Vagina (tissue), 2 donors: ENCODE results near the gene CYBC1. TPM values are rescaled to one million over a fixed set of nuclear protein-coding genes. Genes with fewer than 3 reads are reported as not detected.

Experiments
- DNase-seq, 2 donors: peaks; one replicate each; pipeline ENCODE4 v3.0.0-alpha.2; 2017; ENCODE audit errors: extremely low spot score in 2 of 2
- H3K27ac ChIP-seq: fragments of 200-600 bp; sonication (generic); one replicate; pipeline ENCODE4 v1.5.1; 2019
- H3K27me3 ChIP-seq: fragments of 200-600 bp; sonication (generic); one replicate; pipeline ENCODE4 v1.5.1; 2019
- H3K36me3 ChIP-seq, 2 donors: fragments of 200-600 bp; sonication (generic); one replicate each; pipeline ENCODE4 v1.5.1; 2017 to 2019
- H3K4me1 ChIP-seq: fragments of 200-600 bp; sonication (generic); one replicate; pipeline ENCODE4 v1.5.1; 2019
- H3K4me3 ChIP-seq, 2 donors: fragments of 200-600 bp; sonication (generic); 1 replicate in 1 of 2; 2 replicates in 1 of 2; pipeline ENCODE4 v1.5.1; 2016 to 2019
- H3K9me3 ChIP-seq: fragments of 200-600 bp; sonication (generic); one replicate; pipeline ENCODE4 v1.5.1; 2019
- POLR2A ChIP-seq, 2 donors: fragments of 450-650 bp; IDR thresholded peaks; one replicate each; pipeline ENCODE4 v1.6.1; 2017; ENCODE audit warnings: antibody characterized with exemption in 2 of 2, mild to moderate bottlenecking in 2 of 2, moderate library complexity in 2 of 2
- POLR2AphosphoS5 ChIP-seq, 2 donors: sonication (generic); formaldehyde crosslinking; IDR thresholded peaks; one replicate each; pipeline ENCODE4 v1.9.0; 2017; ENCODE audit warnings: antibody characterized with exemption in 2 of 2, mild to moderate bottlenecking in 2 of 2, low read depth in 1 of 2; ENCODE audit not compliant: insufficient read depth in 1 of 2
- intact Hi-C: fragments of 100-400 bp; cut with DNase I; formaldehyde crosslinking; loops from one replicate; pipeline ENCODE4 v1.15.1; 2023
- total RNA-seq: library from RNA; depleted of rRNA; stranded (reverse); fragments of >200 nt; gene quantifications from one replicate; pipeline ENCODE4 v1.2.3, GENCODE V29; 2016
- TF ChIP-seq, protein P1 (sequence below), 3 experiments: fragments of 450-650 bp in 2 of 3; fragments of 200-600 bp in 1 of 3; sonication (generic) in 1 of 3; IDR thresholded peaks; one replicate each; pipeline ENCODE4 v1.5.1; 2017 to 2019; ENCODE audit warnings: antibody characterized with exemption in 3 of 3, mild to moderate bottlenecking in 2 of 3, moderate library complexity in 2 of 3

CYBC1 gene
- total RNA-seq, 1 donor from 2014 or later: 51.6 TPM

DNA sequence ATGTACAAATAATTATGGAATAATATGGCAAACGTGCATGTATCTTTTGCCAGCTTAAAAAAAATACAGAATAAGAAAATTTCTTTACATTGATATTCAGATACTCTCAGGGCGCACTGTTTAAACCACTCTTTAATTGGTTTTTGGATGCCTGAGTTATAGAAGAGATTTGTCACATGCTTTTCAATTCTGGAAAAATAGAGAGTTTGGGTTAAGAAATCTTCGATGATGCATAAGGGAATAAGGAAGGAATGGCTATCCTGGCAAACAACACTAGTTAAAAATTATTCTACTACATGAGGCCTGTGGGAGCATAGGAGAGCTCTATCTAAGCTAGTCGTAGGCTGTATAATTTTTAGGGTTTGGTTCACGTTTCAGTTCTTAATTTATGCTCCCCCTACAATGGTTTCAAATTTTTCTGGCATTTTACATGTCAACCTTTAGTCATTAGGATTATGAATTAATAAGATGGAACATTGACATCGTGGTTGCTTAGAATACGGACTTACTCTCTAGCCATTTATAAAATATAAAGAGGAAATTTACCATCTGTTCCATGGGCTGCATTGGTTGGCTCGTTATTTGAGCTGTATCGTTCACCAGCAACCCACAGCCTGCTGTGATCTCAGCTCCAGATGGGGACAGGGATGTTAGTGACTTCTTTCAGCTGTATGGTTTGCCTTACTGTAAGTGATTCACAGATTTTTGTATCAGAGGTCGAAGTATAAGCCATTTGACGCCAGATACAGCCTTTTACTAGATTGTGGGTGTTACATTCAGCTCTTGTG is 23.9 kb upstream of the CYBC1 start:
- no peak for DNase-seq
- TF ChIP-seq POLR2AphosphoS5 (IDR thresholded peaks at IDR 0.05; ENCODE audit: insufficient read depth in 1 of 2, low read depth in 1 of 2) (no peak), POLR2A (IDR thresholded peaks at IDR 0.05) (no peak)
- TF ChIP-seq, protein P1, sequence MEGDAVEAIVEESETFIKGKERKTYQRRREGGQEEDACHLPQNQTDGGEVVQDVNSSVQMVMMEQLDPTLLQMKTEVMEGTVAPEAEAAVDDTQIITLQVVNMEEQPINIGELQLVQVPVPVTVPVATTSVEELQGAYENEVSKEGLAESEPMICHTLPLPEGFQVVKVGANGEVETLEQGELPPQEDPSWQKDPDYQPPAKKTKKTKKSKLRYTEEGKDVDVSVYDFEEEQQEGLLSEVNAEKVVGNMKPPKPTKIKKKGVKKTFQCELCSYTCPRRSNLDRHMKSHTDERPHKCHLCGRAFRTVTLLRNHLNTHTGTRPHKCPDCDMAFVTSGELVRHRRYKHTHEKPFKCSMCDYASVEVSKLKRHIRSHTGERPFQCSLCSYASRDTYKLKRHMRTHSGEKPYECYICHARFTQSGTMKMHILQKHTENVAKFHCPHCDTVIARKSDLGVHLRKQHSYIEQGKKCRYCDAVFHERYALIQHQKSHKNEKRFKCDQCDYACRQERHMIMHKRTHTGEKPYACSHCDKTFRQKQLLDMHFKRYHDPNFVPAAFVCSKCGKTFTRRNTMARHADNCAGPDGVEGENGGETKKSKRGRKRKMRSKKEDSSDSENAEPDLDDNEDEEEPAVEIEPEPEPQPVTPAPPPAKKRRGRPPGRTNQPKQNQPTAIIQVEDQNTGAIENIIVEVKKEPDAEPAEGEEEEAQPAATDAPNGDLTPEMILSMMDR (IDR thresholded peaks at IDR 0.05): no peak
- H3K27me3 ChIP-seq: no peaks in the 10 kb centered on the region
- no peak overlapping the region for H3K4me3 ChIP-seq
- no peak overlapping the region for H3K27ac ChIP-seq
- peaks cover 0 to 47% of the 10 kb centered on the region in 2 donors for H3K36me3 ChIP-seq
- no peaks in the 10 kb centered on the region for H3K4me1 ChIP-seq
- intact Hi-C loops: no loop called here
- H3K9me3 ChIP-seq: no peaks in the 10 kb centered on the region

DNA sequence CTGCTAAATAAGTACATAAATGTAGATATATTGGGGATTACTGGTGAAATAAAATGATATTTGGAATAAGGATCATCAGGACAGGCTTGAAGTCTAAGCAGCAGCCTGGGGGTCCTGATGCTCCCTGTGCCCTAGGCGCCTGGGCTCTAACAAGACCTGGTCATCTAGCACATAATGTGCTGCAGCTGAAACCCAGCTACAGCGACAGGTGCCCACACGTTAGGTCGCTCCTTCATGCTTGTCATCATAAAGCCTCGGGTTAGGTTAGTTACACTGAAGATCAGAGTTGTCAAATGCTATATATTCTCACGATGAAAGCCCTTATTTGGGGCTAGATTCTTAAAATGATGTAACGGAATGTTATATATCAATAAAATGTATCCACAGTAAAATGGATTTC is 19.5 kb upstream of the CYBC1 start:
- TF ChIP-seq POLR2AphosphoS5 (IDR thresholded peaks at IDR 0.05; ENCODE audit: insufficient read depth in 1 of 2, low read depth in 1 of 2): no peak
- TF ChIP-seq, protein P1 (IDR thresholded peaks at IDR 0.05): no peak
- intact Hi-C loops: no loop called here
- Histone ChIP-seq H3K36me3 (peaks cover 0 to 59% of the 10 kb centered on the region in 2 donors), H3K4me3 (no peak overlapping the region), H3K27ac (no peak overlapping the region), H3K9me3 (no peaks in the 10 kb centered on the region), H3K27me3 (no peaks in the 10 kb centered on the region), H3K4me1 (no peaks in the 10 kb centered on the region)
- no peak for DNase-seq

DNA sequence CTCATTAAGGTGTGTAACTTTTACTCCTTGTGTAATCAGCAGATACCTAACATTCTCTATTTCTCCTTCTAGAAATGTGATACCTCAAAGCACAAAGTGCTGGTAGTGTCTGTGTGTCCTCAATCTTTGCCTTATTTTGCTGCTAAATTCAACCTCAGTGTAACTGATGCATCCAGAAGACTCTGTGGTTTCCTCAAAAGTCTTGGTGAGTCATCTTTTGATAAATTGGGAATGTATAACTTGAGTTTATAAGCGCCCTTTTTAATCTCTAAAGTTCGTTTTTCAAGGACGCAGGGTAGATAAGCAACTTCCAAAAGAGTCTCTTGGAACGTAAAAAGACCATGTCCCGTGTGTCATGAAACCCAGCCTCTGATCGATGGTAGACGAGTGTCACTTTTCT is 18.1 kb upstream of the CYBC1 start:
- intact Hi-C loops: no loop called here
- TF ChIP-seq POLR2AphosphoS5 (IDR thresholded peaks at IDR 0.05; ENCODE audit: insufficient read depth in 1 of 2, low read depth in 1 of 2) (no peak), POLR2A (IDR thresholded peaks at IDR 0.05) (no peak)
- TF ChIP-seq, protein P1 (IDR thresholded peaks at IDR 0.05): no peak
- Histone ChIP-seq H3K4me3 (no peak overlapping the region), H3K4me1 (no peaks in the 10 kb centered on the region), H3K36me3 (peaks cover 0 to 70% of the 10 kb centered on the region in 2 donors), H3K27me3 (no peaks in the 10 kb centered on the region), H3K27ac (no peak overlapping the region), H3K9me3 (no peaks in the 10 kb centered on the region)
- no peak for DNase-seq

DNA sequence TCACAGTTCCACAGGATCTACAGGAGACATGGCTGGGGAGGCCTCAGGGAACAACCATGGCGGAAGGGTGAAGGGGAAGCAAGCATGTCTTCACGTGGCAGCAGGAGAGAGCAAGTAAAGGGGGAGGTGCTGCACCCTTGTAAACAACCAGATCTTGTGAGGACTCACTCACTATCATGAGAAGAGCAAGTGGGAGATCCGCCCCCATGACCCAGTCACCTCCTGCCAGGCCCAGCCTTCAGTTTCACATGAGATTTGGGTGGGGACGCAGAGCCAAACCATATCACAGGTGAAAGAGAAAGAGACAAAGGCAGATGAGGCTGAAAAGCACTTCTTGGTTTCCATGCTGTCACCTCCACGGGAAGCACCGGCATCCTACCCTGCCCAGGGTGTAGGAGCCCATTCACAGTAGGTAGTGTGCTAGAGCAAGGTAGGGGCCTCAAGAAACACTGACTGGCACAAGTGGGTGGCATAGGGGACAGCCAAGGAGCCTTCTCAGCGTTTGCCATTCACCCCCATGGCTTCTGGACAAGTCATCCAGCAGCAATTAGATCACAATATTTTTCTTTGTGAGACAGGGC is 14.6 kb upstream of the CYBC1 start:
- TF ChIP-seq, protein P1 (IDR thresholded peaks at IDR 0.05): no peak
- TF ChIP-seq POLR2A (IDR thresholded peaks at IDR 0.05): no peak
- no peak for TF ChIP-seq POLR2AphosphoS5 (IDR thresholded peaks at IDR 0.05; ENCODE audit: insufficient read depth in 1 of 2, low read depth in 1 of 2)
- no peak for DNase-seq
- intact Hi-C loops: no loop called here
- Histone ChIP-seq H3K9me3 (no peaks in the 10 kb centered on the region), H3K27ac (no peak overlapping the region), H3K27me3 (no peaks in the 10 kb centered on the region), H3K4me1 (no peaks in the 10 kb centered on the region), H3K36me3 (peaks cover 0 to 60% of the 10 kb centered on the region in 2 donors), H3K4me3 (no peak overlapping the region)

DNA sequence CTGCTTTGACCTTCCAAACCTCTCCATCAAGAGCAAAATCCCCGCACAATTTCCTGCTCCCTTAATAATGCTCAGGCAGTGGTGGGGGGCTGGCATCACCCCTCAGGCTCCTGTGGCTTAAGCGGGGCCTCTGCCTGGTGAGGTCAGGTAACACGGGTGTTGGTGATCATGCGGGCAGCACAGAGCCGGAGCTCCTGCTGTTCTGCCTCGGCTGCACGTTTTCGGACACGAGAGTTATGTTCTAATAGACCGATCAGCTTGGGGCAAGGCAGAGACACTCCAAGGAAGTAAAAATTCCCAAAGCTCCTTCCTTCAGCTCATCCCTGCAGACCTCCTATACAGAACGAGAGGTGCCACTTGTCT is 14.0 kb upstream of the CYBC1 start:
- Histone ChIP-seq H3K4me1 (peaks cover 3% of the 10 kb centered on the region), H3K4me3 (no peak overlapping the region), H3K9me3 (no peaks in the 10 kb centered on the region), H3K27me3 (no peaks in the 10 kb centered on the region), H3K36me3 (peaks cover 0 to 55% of the 10 kb centered on the region in 2 donors), H3K27ac (no peak overlapping the region)
- no peak for DNase-seq
- TF ChIP-seq, protein P1 (IDR thresholded peaks at IDR 0.05): no peak
- no peak for TF ChIP-seq POLR2AphosphoS5 (IDR thresholded peaks at IDR 0.05; ENCODE audit: insufficient read depth in 1 of 2, low read depth in 1 of 2)
- no peak for TF ChIP-seq POLR2A (IDR thresholded peaks at IDR 0.05)
- intact Hi-C loops: no loop called here
